ENCODE data around the gene ADGRL3. TPM values are rescaled to one million over a fixed set of nuclear protein-coding genes. Genes with fewer than 3 reads are reported as not detected.

ADGRL3 gene
- total RNA-seq, 4 donors from 2014 or later, result 6.1 to 26.0 (median 7.3) TPM

DNA sequence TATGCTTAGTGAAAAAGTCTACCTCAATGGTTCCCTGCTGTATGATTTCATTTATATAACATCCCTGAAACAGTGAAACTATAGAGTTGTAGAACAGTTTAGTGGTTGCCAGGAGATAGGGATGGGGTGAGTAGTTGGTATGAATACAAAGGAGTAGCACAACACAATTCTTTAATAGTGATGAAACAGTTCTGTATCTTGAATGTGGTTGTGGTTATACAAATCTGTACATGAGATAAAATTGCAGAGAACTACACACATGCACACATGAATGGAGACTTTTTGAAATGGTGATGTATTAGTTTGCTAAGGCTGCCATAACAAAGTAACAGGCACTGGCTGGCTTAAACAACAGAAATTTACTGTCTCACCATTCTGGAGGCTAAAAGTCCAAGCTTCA lies 677.1 kb downstream of the ADGRL3 start:
- no peak overlapping the region for H3K27ac ChIP-seq
- no peaks in the 10 kb centered on the region for H3K4me1 ChIP-seq
- no peaks in the 10 kb centered on the region for H3K27me3 ChIP-seq
- H3K4me3 ChIP-seq, result no peak overlapping the region
- no peak for ATAC-seq
- no peaks in the 10 kb centered on the region for H3K36me3 ChIP-seq
- no peaks in the 10 kb centered on the region for H3K9me3 ChIP-seq
- no peak for TF ChIP-seq POLR2AphosphoS5 (IDR thresholded peaks at IDR 0.05)
- TF ChIP-seq POLR2A (IDR thresholded peaks at IDR 0.05), result no peak
- TF ChIP-seq EP300 (IDR thresholded peaks at IDR 0.05), result no peak
- TF ChIP-seq CTCF (IDR thresholded peaks at IDR 0.05), result no peak

GRCh38 chr4:61877893-61878292 lies 677.8 kb downstream of the ADGRL3 start:
- Histone ChIP-seq H3K4me1 (no peaks in the 10 kb centered on the region), H3K27ac (no peak overlapping the region)
- WGBS, 2 donors (ENCODE audit: low coverage in 1 of 2), result 81 to 83% methylated on average over 2 of the region's 2 CpGs

GRCh38 chr4:61882381-61882780 lies 682.3 kb downstream of the ADGRL3 start:
- no peak overlapping the region for H3K4me3 ChIP-seq
- no peak for ATAC-seq
- no peaks in the 10 kb centered on the region for H3K27me3 ChIP-seq
- no peaks in the 10 kb centered on the region for H3K9me3 ChIP-seq
- WGBS, 2 donors (ENCODE audit: low coverage in 1 of 2), result 83 to 88% methylated on average over 1 to 2 of the region's 2 CpGs
- no peaks in the 10 kb centered on the region for H3K36me3 ChIP-seq
- H3K27ac ChIP-seq, result no peak overlapping the region
- TF ChIP-seq CTCF (IDR thresholded peaks at IDR 0.05), result no peak
- no peak for TF ChIP-seq POLR2AphosphoS5 (IDR thresholded peaks at IDR 0.05)
- TF ChIP-seq EP300 (IDR thresholded peaks at IDR 0.05), result no peak
- TF ChIP-seq POLR2A (IDR thresholded peaks at IDR 0.05), result no peak
- no peaks in the 10 kb centered on the region for H3K4me1 ChIP-seq

More at GRCh38 chr4:61877893-61878292, 677.8 kb downstream of the ADGRL3 start:
- ATAC-seq, result no peak
- H3K9me3 ChIP-seq, result no peaks in the 10 kb centered on the region
- no peaks in the 10 kb centered on the region for H3K36me3 ChIP-seq
- TF ChIP-seq POLR2A (IDR thresholded peaks at IDR 0.05) (no peak), POLR2AphosphoS5 (IDR thresholded peaks at IDR 0.05) (no peak), EP300 (IDR thresholded peaks at IDR 0.05) (no peak), CTCF (IDR thresholded peaks at IDR 0.05) (no peak)
- no peaks in the 10 kb centered on the region for H3K27me3 ChIP-seq
- H3K4me3 ChIP-seq, result no peak overlapping the region

DNA sequence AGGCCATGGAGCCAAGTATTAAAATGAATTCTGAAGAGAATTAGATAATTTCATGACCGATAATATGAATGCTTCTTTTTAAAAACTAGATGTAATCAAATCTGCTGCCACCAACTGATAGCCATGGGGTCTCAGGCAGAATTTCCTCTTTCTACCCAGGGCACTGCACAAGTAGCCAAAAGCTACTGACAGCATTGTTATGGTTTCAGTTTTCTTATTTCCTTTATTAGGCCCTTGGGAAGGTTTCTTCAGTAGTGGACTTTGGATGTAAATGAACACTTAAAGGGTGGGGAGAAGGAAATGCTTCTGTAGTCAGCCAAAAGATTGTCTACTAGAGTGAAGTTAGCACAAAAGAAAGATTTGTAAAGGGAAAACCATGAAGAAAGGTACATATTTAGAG lies 686.0 kb downstream of the ADGRL3 start:
- no peak overlapping the region for H3K4me3 ChIP-seq
- no peak for ATAC-seq
- WGBS, 2 donors (ENCODE audit: low coverage in 1 of 2), result 22 to 58% methylated on average over 1 of the region's 1 CpG

More for the DNA sequence above, 686.0 kb downstream of the ADGRL3 start:
- TF ChIP-seq POLR2AphosphoS5 (IDR thresholded peaks at IDR 0.05) (no peak), CTCF (IDR thresholded peaks at IDR 0.05) (no peak), POLR2A (IDR thresholded peaks at IDR 0.05) (no peak), EP300 (IDR thresholded peaks at IDR 0.05) (no peak)
- no peaks in the 10 kb centered on the region for H3K27me3 ChIP-seq
- no peaks in the 10 kb centered on the region for H3K9me3 ChIP-seq
- no peaks in the 10 kb centered on the region for H3K4me1 ChIP-seq
- no peaks in the 10 kb centered on the region for H3K36me3 ChIP-seq
- H3K27ac ChIP-seq, result no peak overlapping the region
